NCI-H748 treated with DMSO at 0.1 percent for 48 hours (cell line): Measurements from ENCODE around the gene ENAH.

ENCODE experiments used
- DNase-seq: peaks from one replicate; lab custom pipeline; 2025; lab: John Stamatoyannopoulos, UW

The ENAH gene

DNA sequence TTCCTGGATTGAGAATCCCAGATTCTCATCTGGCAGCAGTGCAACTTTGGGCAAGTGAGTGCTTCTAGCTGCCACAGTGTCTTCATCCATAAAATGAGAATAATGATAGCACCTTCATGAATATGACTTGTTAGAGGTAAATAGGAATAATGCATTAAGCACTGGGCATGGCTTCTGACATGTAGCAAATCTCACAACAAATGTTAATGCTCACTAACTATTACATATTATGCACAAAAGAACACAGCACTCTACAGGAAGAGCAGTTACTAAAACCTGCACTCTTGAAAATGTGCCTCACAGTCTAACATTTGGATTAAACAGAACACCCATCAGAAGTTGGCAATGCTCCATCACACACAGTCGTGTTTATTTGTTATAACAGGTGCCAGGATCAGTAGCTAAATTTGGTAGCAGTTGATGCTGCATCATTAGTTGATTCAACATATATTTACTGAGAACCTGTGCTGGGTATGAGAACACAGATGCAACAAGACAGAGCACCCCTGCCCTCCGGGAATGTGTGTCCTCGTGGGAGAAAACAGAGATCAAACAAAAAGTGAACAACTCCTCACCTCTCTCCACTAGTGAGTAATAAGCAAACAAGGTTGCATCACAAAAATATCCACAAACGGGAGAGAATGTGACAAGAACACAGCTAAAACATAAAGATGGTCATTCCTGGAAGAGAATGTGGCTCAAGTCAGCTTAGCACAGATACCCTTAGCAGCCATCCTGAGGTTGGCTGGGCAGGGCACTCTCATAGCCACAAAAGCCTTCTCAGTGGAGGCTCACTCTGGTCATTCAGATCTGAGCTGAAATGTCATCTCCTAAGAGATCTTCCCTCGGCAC, 198.9 kb downstream of the ENAH start:
- DNase-seq, result peak; percentile 74

DNA sequence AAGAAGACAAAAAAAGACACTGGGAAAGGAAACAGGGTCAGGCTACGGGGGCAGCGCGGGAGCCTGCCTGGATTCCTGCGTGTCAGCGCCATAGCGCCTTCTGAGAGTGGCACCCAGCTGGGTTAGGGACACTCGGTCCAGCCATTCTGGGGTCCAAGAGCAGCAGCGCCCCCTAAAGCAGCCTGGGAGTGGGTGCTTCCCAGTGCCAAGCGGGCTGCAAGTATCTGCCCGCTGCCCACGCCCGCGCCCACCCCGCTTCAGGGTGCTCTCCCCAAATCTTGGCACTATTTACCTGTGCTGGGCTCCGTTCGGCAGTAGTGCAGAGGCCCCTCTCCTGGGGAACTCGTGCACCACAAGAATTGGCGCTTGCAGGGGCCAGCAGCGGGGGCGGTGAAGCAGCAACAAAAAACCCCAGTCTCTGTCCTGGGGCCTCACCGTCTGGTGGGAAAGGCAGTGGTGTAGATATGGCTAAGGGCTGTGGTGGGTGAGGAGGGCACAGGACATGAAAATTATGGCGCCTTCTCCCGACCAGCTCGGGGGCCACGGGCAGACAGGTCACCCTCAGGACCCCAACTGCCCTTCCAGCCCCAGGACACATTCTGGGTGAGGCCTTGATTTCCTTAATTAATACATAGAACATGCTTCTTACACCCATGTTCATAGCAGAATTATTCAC, 200.9 kb downstream of the ENAH start:
- DNase-seq, result no peak

DNA sequence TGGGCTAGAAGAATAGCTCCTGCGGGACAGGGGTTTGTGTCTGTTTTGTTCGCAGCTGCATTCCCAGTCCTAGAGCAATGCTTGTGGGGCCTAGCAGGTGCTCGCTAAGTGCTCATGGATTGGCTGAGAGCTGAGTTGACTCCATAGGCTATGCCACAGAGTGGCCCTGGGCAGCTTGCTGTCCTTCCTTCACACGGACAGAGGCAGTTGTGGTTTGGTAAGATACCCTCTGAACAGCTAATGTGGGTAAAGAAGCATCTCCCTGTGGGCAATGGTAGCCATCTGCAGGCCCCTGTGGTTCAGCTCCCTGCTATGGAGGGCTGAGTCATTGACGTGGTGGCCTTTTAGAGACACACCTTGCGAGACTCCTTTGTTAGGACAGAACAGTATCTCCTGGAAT, 201.6 kb downstream of the ENAH start:
- no peak for DNase-seq

DNA sequence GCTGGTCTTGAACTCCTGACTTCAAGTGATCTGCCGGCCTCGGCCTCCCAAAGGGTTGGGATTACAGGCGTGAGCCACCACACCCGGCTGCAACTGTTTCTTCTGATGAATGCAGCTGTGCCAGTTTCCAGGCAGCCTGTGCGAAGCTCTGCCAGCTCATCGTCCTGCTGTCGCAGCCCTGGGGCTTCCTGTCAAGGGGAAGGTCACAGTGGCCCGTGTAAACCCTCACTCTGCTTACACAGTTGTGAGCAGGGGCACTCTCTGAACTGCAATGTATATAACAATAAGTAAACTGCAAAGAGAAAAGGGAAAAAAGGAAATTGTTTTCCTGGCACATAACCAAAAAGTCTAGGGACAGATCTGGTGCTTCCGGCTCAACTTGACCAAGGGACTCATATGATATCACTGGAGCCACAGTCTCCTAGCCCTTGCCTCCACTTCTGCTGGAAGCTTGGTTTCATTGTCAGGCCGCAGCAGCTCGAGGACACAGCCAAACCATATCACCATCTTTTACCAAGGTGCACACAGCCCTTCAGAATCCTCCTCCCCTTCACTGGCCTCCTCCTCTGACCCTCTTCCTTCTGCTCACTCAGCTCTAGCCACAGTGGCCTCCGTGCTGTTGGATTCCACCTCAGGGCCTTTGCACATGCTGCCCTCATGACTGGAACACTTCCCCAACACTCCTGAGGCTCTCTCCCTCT, 202.3 kb downstream of the ENAH start:
- no peak for DNase-seq

- DNase-seq, result no peak
These were observed 203.1 kb downstream of the ENAH start for GRCh38 chr1:225449774-225450173.

DNA sequence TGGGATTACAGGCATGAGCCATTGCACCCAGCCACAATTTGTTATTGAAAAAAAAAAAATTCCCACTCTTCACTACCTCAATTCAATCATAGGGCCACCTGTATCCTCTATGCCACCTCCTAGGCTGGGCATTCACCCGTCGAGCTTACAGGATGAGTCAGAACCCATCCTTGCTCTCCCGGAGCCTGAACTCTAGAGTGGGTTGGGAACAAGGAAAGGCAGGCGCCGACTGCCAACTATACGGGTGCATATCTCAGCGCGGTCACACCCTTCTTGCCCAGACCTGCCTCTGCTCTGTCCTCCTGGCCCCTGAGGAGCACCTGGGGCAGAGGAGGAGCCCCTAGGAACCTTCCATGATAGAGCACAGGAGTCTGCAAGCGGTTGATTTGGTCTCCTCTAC, 203.7 kb downstream of the ENAH start:
- no peak for DNase-seq

DNA sequence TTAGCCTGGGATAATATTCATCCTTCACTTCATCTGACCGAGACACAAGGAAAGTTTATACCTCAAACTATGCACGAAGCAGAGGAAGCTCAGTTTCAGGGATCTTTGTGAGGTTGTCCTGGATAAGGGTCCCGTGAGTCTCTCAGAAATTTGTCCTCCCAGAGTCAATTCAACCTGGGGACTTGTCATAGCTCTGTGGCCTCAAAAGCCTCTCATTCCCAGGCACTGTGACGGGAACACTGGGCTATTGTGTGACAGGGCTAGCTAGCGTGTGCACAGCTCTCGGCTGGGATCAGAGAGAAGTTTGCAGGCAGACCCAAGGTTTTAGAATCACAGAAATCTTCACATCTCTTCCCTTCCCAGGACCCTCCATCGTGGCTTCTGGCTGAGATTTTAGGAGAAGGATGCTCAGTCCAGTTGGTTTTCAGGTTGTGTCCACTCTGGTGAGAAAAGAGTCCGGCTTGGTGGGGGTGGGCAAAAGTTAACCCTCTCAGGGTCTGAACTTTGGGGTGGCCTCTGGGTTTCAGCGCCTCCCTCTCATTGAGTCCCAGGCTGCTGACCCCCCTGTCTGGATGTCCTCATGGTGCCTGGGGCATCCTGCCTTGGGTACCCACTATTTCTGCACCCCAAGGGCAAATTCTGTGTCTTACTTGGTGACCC, 204.6 kb downstream of the ENAH start:
- no peak for DNase-seq

DNA sequence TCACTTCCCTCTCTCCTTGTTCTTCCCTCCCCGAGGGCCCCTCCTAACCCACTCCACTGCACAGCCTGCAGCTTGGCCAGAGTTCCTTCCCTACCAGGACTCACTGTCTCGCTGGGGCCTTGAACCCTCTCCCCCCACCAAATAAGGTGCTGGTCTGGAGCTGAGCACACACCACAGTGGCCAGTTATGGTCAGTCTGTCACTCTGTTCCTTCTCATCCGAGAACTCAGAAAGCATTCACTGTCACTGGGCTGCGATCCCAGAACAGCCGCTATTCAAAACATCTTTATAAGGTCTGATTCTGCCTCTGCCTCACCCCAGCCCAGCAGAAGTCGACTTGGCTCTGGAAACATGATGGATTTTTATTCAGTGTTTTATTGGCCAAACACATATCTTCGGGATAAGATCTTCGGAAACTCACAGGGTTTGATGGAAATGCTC, 205.3 kb downstream of the ENAH start:
- no peak for DNase-seq

DNA sequence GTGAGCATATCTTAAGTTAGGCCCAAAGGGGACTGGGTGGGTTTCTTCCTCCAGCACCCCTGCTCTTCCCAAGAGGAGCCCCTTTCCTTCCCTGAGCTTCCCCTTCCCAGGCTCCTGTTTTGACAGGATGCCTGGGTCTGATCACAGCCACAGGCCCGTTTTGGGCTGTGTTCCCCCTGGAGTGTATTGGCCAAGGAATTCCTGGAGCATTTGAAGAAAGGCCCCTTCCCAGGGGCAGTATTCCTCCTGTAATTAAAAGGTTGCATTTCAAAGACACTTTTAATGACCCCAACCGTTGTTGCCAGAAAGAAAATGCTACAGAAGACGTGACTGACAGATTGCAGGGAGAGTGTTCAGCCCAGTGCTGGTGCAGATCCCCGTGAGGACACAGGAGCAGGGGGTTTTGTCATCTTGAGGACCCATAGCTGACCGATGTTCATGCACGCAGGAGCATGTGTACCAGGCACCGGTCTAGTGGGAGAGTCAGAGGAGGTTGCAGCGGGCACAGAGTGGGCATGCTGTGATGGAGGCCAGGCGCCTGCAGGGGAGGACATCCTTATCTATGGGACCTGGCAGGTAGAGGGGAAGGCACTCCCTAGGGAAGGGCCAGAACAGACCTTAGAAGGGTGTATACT, 205.8 kb downstream of the ENAH start:
- DNase-seq, result no peak

DNA sequence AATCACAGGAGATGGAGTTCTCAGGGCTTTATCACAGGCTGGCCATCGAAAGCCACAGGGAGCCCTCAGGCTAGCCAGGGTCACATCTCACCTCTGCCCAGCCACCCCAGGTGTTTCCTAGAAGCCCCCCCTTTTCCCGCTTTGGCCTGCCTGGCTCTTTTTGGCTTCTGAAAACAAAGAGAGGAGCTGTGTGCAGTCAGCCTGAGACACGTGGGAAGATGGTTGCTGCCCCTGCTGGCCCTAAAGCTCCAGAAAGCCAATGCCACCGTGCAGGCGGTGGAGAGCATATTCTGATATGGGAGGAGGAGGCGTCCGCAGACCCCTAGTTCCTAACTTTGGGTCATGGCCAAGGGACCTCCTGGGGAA, 206.3 kb downstream of the ENAH start:
- DNase-seq, result no peak

GRCh38 chr1:225445639-225446594, 207.0 kb downstream of the ENAH start:
- DNase-seq, result no peak

DNA sequence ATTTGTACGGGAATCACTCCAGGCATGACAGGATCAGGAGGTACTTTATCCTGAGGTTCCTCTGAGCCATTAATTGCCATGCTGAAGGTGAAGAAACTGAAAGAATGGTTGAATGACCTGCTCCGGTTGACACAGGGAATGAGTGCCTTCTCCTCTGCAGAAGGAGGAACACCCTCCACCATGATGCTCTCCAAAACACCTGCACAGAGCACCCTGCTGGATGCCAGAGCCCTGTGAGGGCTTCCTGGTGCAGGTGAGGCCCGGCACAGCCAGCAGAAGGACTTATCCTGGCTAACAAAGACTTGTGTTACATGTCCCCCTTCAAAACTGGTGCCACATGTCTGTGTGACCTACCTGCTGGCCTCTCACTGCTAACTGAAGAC, 210.8 kb downstream of the ENAH start:
- DNase-seq, result no peak

DNA sequence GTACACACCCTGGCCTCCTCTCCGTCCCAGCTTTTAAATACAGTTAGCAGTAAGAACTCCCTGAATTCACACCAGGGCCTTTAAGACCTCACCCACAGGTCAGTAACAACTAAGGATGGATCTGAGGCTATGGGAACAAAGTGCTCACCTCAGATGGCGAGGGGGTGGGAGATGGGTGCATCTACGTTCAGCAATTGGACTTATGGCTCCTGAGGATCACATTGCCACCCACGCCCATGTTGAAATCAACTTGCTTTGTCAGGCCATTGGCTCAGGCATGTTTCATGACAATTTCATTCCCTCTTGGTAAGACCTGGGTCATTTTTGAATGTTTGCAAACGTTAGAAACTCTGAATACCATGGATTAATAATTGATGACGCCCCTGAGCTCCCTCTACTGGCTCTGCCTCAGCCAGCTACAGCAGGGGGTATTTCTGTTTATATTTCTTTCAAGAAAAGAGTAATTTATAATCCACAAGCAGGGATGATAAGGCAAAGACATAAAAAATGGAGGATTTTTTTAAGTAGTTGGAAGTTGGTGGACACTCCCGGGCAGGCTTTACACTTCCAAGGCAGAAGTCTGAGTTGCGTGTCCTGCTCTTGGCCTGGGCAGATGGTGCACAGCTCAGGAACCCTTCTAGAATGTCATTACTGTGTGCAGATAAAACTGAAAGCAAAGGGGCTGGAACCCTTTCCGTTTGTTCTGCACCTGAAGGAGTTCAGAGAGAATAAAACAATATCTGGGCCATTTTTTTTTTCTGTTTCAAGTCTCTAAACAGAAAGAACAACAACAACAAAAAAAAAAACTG, 211.4 kb downstream of the ENAH start:
- DNase-seq, result no peak

DNA sequence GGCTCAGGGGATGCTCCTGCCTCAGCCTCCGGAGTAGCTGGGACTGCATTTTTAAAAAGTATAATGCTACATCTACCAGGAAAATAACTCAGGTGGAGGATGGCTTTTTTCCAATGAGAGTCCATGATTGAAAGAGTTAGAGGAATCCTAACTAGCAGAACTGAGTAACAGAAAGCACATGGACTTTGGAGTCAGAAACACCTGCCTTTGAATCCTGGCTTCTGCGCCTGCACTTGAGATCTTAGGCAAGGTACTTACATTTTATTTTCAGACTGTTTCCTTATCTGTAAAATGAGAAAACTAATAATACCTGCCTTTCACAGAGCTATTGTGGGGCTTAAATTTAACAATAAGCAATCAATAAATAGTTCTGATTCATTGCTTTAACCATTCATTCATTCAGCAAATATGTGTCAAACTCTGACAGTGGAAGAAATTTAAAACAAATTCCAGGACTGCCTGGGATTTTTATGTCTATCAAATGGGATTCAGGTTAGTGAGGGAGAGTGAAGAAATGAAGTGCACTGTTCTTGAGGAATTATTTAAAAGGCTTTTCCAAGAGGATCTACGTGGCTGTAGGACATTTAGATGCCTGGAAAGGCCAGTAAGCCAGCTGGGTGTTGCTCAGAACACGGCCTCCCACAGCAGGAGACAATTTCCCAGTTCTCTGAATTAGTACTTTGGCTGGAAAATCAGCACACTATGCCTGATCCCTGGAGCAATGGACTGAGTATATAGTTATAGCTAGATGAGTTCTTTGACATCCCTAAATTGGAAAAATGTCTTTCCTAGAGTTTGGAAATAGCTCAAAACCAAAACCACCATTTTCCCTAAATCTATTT, 212.3 kb downstream of the ENAH start:
- DNase-seq, result no peak

DNA sequence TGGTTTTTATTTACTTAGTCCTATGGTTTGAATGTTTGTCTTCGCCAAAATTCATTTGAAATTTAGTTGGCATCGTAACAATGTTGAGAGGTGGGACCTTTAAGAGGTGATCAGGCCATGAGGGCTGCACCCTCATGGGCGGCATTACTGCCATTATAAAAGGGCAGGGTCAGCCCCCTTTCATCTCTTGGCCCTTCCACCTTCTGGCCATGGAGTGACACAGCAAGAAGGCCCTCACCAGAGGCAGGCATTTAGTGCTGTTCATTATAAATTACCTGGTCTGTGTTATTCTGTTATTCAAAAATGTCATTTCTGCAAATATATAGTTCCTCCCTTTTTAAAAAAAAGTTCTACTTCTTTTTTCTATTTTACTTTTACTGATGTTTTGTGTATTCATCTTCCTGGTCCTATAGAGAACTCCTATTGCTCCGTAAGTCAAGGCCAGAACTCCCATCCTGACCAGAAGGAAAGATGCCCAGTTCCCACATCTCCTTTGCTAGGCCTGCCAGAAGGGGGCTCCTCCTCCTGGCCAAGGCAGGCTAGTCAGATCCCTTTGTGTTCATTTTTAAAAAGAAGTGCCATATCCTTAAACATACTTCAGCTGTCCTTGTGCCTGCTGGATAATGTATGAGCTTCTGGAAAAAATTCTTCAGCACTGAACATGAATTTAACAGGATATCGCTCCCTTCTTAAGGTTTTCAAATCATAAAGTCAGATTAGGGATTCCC, 215.0 kb downstream of the ENAH start:
- no peak for DNase-seq
